Heart left ventricle (tissue), 16 donors: Measurements from ENCODE around the gene MYEF2. TPM values are rescaled to one million over a fixed set of nuclear protein-coding genes. Genes with fewer than 3 reads are reported as not detected.
A peak's percentile ranks its signal among the peaks of the same experiment; 100 is the strongest.

Experiments
- ATAC-seq, 4 donors: fragments of 200-7000 bp; cut with Tn5 transposase; one replicate each; pipeline ENCODE4 v1.9.1; 2020 to 2022; ENCODE audit warnings: moderate library complexity in 4 of 4, mild to moderate bottlenecking in 3 of 4, moderate number of reproducible peaks in 1 of 4
- DNase-seq, 5 donors: peaks; one replicate each; pipeline ENCODE4 v3.0.0-alpha.2; 2020
- H3K27ac ChIP-seq, 12 donors: fragments of 200-600 bp; sonication (generic) in 4 of 12; one replicate each; pipeline versions ENCODE4 v1.5.0 to v1.8.0; 2016 to 2022; ENCODE audit warnings: mild to moderate bottlenecking in 2 of 12
- H3K27me3 ChIP-seq, 9 donors: fragments of 200-600 bp; sonication (generic) in 2 of 9; one replicate each; pipeline versions ENCODE4 v1.5.1 to v1.8.0; 2016 to 2022; ENCODE audit warnings: mild to moderate bottlenecking in 3 of 9
- H3K36me3 ChIP-seq, 9 donors: fragments of 200-600 bp; sonication (generic) in 2 of 9; one replicate each; pipeline versions ENCODE4 v1.5.0 to v1.8.0; 2018 to 2022; ENCODE audit warnings: mild to moderate bottlenecking in 2 of 9
- H3K4me1 ChIP-seq, 12 donors: fragments of 200-600 bp; sonication (generic) in 4 of 12; one replicate each; pipeline versions ENCODE4 v1.5.0 to v1.8.0; 2016 to 2022; ENCODE audit warnings: mild to moderate bottlenecking in 3 of 12
- H3K4me3 ChIP-seq, 12 donors: fragments of 200-600 bp; sonication (generic) in 4 of 12; one replicate each; pipeline versions ENCODE4 v1.5.0 to v1.8.0; 2017 to 2022; ENCODE audit warnings: mild to moderate bottlenecking in 9 of 12, moderate library complexity in 4 of 12
- H3K9me3 ChIP-seq, 12 donors: fragments of 200-600 bp; sonication (generic) in 4 of 12; one replicate each; pipeline versions ENCODE4 v1.5.0 to v1.8.0; 2016 to 2022; ENCODE audit warnings: mild to moderate bottlenecking in 1 of 12
- POLR2A ChIP-seq, 2 donors: fragments of 450-650 bp; IDR thresholded peaks; one replicate each; pipeline ENCODE4 v1.6.1; 2017; ENCODE audit warnings: antibody characterized with exemption in 2 of 2, mild to moderate bottlenecking in 2 of 2, moderate library complexity in 2 of 2
- WGBS, 4 donors: extraction: QIAGEN DNeasy Blood & Tissue Kit in 2 of 4; methylation state at CpG; one replicate each; pipeline versions ENCODE4 v1.1.5 to v1.1.7; 2013 to 2018; 5-methylcytosine and 5-hydroxymethylcytosine counted together
- intact Hi-C, 10 donors: fragments of 100-400 bp; cut with DNase I; formaldehyde crosslinking; loops; one replicate each; pipeline versions ENCODE4 v1.11.1 to v1.14.2; 2022
- polyA plus RNA-seq, 2 donors: library from polyadenylated mRNA; stranded (reverse); fragments of 200-250 nt; gene quantifications; one replicate each; pipeline ENCODE4 v1.2.3, GENCODE V29; 2013
- total RNA-seq, 9 donors: library from RNA; depleted of rRNA in 2 of 9; stranded (reverse); fragments of >200 nt in 2 of 9; fragmentation: NEBNext Ultra II Directional in 3 of 9; extraction: Animal tissue kit (Norgen Biotek cat#: 25700) in 3 of 9; gene quantifications; one replicate each; pipeline versions ENCODE4 v1.1.0 to v1.2.4, GENCODE V29; 2016 to 2023
- TF ChIP-seq, protein P1 (sequence below), 12 donors: fragments of 200-600 bp; sonication (generic) in 4 of 12; IDR thresholded peaks; one replicate each; pipeline versions ENCODE4 v1.5.0 to v1.8.0; 2018 to 2022; ENCODE audit warnings: antibody characterized with exemption in 12 of 12, mild to moderate bottlenecking in 5 of 12
- donor health status: ischemic (EF 13 %, LVEDD 7.1; RV severe dilation, severe dysfunction).
- donor health status: healthy with polysubstance abuse.
- donor health status: DM: no; HTN: yes; CAD: no.
- donor health status: DM: no; HTN: no; CAD: no.
- donor health status: ischemic (EF 25% LVEDD 6.9; RV normal size, moderate dysfunction).
- donor health status: ischemic (EF 25% LVEDD 5.7; RV mildly dilated, moderate dysfunction).
- donor health status: healthy.
- donor health status: DM: yes; HTN: yes; CAD: no.
- donor health status: ischemic (EF 35%, LVEDD 5.7; RV mildly dilated, moderate dysfunction).
- donor health status: nonischemic (EF 11% LVEDD 7.7; RV severe dilation, severe dysfunction).
- donor health status: DM: yes; HTN: yes; CAD: no.
- donor health status: PGD.
- donor health status: ischemic (EF 29% LVEDD 5.4; RV normal size, mild dysfunction).
- donor health status: nonischemic (EF 23%, LVEDD 6.1; RV moderate dilation, normal function).

The MYEF2 gene
- total and polyA plus RNA-seq, 11 donors, result 5.5 to 17.3 (median 11.4) TPM

DNA sequence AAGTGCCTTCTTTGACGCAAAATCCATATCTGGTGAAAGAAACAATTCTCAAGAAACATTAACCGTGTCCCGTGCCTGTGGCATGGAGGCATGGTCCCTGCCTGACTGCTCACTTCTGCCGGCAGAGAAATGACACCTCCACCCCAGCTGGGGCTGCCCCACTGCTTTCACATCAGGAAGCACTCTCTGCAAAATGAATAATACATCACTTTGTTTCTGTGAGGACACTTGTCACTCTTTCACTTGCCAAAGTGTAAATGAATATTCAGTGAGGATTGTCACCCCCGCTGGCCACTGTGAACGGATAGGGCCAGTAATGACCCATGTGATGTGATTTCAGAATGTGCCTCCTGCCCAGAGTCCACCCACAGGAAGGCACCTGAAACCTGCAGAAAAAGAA, 88.4 kb downstream of the MYEF2 start:
- no peaks in the 10 kb centered on the region for H3K9me3 ChIP-seq
- no peak overlapping the region for H3K4me3 ChIP-seq
- H3K27me3 ChIP-seq, result peaks cover 0 to 21% (median 0%) of the 10 kb centered on the region in 9 donors
- no peak for DNase-seq
- WGBS, 4 donors, result 56 to 62% (median 57%) methylated on average over 6 of the region's 6 CpGs
- intact Hi-C loops, result loop anchor here in 2 of 10 donors (10.0 kb wide), 1 partner anchor 895 kb away; no protein-coding TSS in a partner anchor
- no peaks in the 10 kb centered on the region for H3K4me1 ChIP-seq
- ATAC-seq, result no peak
- no peaks in the 10 kb centered on the region for H3K36me3 ChIP-seq
- TF ChIP-seq, protein P1, sequence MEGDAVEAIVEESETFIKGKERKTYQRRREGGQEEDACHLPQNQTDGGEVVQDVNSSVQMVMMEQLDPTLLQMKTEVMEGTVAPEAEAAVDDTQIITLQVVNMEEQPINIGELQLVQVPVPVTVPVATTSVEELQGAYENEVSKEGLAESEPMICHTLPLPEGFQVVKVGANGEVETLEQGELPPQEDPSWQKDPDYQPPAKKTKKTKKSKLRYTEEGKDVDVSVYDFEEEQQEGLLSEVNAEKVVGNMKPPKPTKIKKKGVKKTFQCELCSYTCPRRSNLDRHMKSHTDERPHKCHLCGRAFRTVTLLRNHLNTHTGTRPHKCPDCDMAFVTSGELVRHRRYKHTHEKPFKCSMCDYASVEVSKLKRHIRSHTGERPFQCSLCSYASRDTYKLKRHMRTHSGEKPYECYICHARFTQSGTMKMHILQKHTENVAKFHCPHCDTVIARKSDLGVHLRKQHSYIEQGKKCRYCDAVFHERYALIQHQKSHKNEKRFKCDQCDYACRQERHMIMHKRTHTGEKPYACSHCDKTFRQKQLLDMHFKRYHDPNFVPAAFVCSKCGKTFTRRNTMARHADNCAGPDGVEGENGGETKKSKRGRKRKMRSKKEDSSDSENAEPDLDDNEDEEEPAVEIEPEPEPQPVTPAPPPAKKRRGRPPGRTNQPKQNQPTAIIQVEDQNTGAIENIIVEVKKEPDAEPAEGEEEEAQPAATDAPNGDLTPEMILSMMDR (IDR thresholded peaks at IDR 0.05), result no peak
- no peak for TF ChIP-seq POLR2A (IDR thresholded peaks at IDR 0.05)
- H3K27ac ChIP-seq, result no peak overlapping the region

DNA sequence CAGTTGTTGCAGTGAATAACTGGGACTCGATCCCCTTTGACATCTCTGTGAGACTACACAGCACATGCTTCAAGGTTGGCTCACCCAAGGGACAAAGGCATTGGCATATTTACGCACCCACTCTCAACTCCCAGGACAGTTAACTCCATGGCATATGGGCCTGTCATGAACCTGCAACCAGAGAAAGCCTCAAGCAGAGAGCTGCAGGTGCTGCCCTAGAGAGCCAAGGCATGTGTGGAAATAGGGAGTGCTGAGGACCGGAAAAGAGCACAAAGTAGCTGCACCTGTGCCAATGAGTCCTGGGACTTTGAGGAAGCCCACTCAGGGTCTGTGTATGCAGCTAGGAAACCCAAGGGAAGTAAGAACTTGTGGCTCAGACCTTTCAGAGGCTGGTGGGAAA, 90.3 kb downstream of the MYEF2 start:
- 78 to 81% (median 80%) methylated on average over 3 of the region's 3 CpGs for WGBS, 4 donors
- Histone ChIP-seq H3K9me3 (no peaks in the 10 kb centered on the region), H3K36me3 (no peaks in the 10 kb centered on the region), H3K27me3 (peaks cover 0 to 13% (median 0%) of the 10 kb centered on the region in 9 donors), H3K27ac (no peak overlapping the region), H3K4me3 (no peak overlapping the region), H3K4me1 (no peaks in the 10 kb centered on the region)
- intact Hi-C loops, result loop anchor here in 1 of 10 donors (10.0 kb wide), 1 partner anchor 893 kb away; no protein-coding TSS in a partner anchor
- TF ChIP-seq POLR2A (IDR thresholded peaks at IDR 0.05), result no peak
- TF ChIP-seq, protein P1 (IDR thresholded peaks at IDR 0.05), result no peak
- DNase-seq (no peak), ATAC-seq (no peak)

DNA sequence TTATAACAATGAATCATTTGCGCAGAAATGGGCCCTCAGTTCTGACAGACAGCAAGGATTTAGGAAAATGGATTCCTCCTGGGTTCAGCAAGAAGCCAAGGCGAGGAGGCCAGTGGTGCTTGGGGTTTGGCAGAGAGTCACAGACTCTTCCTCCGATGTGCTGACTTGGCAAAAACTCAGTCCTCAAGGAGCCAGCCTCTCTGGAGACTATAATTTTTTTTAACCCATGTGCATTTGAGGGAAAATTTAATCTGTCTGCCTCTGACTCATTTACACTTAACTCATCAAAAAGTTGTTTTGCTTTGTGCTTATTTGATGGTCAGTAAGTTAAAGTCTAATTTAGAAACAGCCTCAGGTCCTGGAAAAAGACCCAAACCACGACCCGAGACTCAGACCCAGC, 91.5 kb downstream of the MYEF2 start:
- no peak overlapping the region for H3K4me3 ChIP-seq
- WGBS, 4 donors, result 44 to 62% (median 55%) methylated on average over 5 of the region's 5 CpGs
- intact Hi-C loops, result loop anchor here in 1 of 10 donors (10.0 kb wide), 1 partner anchor 892 kb away; no protein-coding TSS in a partner anchor
- peak in 1 of 5 donors; percentile 30 for DNase-seq
- no peaks in the 10 kb centered on the region for H3K9me3 ChIP-seq
- ATAC-seq, result peak in 1 of 4 donors; percentile 73
- H3K27me3 ChIP-seq, result peaks cover 0 to 13% (median 0%) of the 10 kb centered on the region in 9 donors
- no peak overlapping the region for H3K27ac ChIP-seq
- H3K36me3 ChIP-seq, result no peaks in the 10 kb centered on the region
- no peak for TF ChIP-seq POLR2A (IDR thresholded peaks at IDR 0.05)
- TF ChIP-seq, protein P1 (IDR thresholded peaks at IDR 0.05), result no peak
- H3K4me1 ChIP-seq, result no peaks in the 10 kb centered on the region

DNA sequence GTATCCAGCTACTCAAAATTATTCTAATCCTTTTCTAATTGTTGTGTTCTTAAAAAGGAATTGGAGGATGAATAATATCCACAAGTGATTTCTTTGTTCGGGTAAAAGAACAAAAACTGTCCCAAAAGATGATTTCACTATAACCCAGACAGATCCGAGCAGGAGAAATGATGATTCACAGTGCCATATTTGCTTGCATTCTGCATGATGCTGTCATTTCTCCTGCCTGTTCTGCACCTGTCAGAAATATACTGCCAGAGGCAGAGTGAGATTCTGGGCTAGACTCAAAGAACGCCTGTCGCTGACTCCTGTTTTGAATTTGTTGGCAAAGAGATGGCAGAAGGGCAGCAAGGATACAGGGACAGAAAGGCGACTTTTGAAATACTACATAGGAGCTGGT, 92.0 kb downstream of the MYEF2 start:
- no peak overlapping the region for H3K4me3 ChIP-seq
- WGBS, 4 donors, result 69 to 80% (median 74%) methylated on average over 5 of the region's 5 CpGs
- TF ChIP-seq POLR2A (IDR thresholded peaks at IDR 0.05), result no peak
- TF ChIP-seq, protein P1 (IDR thresholded peaks at IDR 0.05), result no peak
- no peak for DNase-seq
- peaks cover 0 to 13% (median 0%) of the 10 kb centered on the region in 9 donors for H3K27me3 ChIP-seq
- peak in 1 of 4 donors; percentile 79 for ATAC-seq
- no peak overlapping the region for H3K27ac ChIP-seq
- intact Hi-C loops, result loop anchor here in 1 of 10 donors (10.0 kb wide), 1 partner anchor 891 kb away; no protein-coding TSS in a partner anchor
- no peaks in the 10 kb centered on the region for H3K36me3 ChIP-seq
- no peaks in the 10 kb centered on the region for H3K4me1 ChIP-seq
- H3K9me3 ChIP-seq, result no peaks in the 10 kb centered on the region
